Parathyroid adenoma (tissue), 2 donors: ENCODE measurements around the gene ZMYM5.
"Not testable (repeated sequence)": the region's sequence is repeated elsewhere in the genome, so short reads cannot be mapped to it uniquely, and the experiment has no call there.

ENCODE experiments used
- H2AFZ ChIP-seq: fragments of 300-600 bp; sonication (generic); one replicate; pipeline ENCODE4 v1.7.0; 2017; ENCODE audit warnings: antibody characterized with exemption, mild to moderate bottlenecking
- H3K27ac ChIP-seq: fragments of 300-600 bp; sonication (generic); one replicate; pipeline ENCODE4 v1.7.0; 2017
- H3K27me3 ChIP-seq: fragments of 300-600 bp; sonication (generic); one replicate; pipeline ENCODE4 v1.7.0; 2017; ENCODE audit warnings: low read length; ENCODE audit not compliant: control insufficient read depth, insufficient read depth
- H3K36me3 ChIP-seq: fragments of 300-600 bp; sonication (generic); one replicate; pipeline ENCODE4 v1.7.0; 2017; ENCODE audit warnings: low read length; ENCODE audit not compliant: control insufficient read depth, insufficient read depth
- H3K4me1 ChIP-seq: fragments of 300-600 bp; sonication (generic); one replicate; pipeline ENCODE4 v1.7.0; 2017; ENCODE audit warnings: control low read depth
- H3K4me2 ChIP-seq: fragments of 300-600 bp; sonication (generic); one replicate; pipeline ENCODE4 v1.7.0; 2017; ENCODE audit warnings: low read length
- H3K4me3 ChIP-seq: fragments of 300-600 bp; sonication (generic); one replicate; pipeline ENCODE4 v1.7.0; 2017; ENCODE audit warnings: low read depth, low read length
- H3K79me2 ChIP-seq: fragments of 300-600 bp; sonication (generic); one replicate; pipeline ENCODE4 v1.7.0; 2017; ENCODE audit warnings: control low read depth
- H3K9ac ChIP-seq: fragments of 300-600 bp; sonication (generic); one replicate; pipeline ENCODE4 v1.7.0; 2017; ENCODE audit warnings: mild to moderate bottlenecking
- H3K9me3 ChIP-seq: fragments of 300-600 bp; sonication (generic); one replicate; pipeline ENCODE4 v1.7.0; 2017; ENCODE audit warnings: low read length; ENCODE audit not compliant: control insufficient read depth
- TF ChIP-seq, protein P1 (sequence below): fragments of 300-600 bp; sonication (generic); IDR thresholded peaks from one replicate; pipeline ENCODE4 v1.7.0; 2017; ENCODE audit warnings: antibody characterized with exemption, mild to moderate bottlenecking
- donor health status: primary hyperparathyroidism.

Gene ZMYM5

DNA sequence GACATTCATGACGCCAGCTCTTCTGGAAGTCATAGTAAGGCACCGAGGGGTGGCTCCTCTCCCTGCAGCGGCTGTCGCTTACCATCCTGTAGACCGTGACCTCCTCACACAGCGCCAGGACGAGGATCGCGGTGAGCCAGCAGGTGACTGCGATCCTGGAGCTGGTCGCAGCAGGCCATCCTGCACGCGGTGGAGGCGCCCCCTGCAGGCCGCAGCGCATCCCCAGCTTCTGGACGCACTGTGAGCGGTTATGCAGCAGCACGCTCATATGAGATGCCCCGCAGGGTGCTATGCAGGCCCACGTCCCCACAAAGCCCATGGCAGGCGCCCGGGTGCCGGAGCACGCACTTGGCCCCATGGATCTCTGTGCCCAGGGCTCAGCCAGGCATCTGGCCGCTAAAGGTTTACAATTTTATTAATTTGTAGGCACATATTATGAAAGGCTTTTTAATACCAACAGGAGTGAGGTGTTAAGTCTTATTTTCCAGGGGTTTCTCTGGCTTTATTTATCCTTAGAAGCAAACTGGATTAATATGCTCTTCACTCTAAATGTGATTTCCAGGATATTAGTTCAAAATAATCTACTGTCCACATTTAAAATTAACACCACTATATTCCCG is 45.1 kb downstream of the ZMYM5 start:
- H3K27ac ChIP-seq, result no peak overlapping the region
- H3K4me1 ChIP-seq, result no peaks in the 10 kb centered on the region
- H2AFZ ChIP-seq, result no peak overlapping the region
- H3K4me2 ChIP-seq, result no peak overlapping the region
- no peak overlapping the region for H3K4me3 ChIP-seq
- H3K79me2 ChIP-seq, result no peaks in the 10 kb centered on the region
- no peaks in the 10 kb centered on the region for H3K9me3 ChIP-seq
- no peaks in the 10 kb centered on the region for H3K27me3 ChIP-seq
- H3K36me3 ChIP-seq, result no peaks in the 10 kb centered on the region
- TF ChIP-seq, protein P1, sequence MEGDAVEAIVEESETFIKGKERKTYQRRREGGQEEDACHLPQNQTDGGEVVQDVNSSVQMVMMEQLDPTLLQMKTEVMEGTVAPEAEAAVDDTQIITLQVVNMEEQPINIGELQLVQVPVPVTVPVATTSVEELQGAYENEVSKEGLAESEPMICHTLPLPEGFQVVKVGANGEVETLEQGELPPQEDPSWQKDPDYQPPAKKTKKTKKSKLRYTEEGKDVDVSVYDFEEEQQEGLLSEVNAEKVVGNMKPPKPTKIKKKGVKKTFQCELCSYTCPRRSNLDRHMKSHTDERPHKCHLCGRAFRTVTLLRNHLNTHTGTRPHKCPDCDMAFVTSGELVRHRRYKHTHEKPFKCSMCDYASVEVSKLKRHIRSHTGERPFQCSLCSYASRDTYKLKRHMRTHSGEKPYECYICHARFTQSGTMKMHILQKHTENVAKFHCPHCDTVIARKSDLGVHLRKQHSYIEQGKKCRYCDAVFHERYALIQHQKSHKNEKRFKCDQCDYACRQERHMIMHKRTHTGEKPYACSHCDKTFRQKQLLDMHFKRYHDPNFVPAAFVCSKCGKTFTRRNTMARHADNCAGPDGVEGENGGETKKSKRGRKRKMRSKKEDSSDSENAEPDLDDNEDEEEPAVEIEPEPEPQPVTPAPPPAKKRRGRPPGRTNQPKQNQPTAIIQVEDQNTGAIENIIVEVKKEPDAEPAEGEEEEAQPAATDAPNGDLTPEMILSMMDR, result no peak
- no peak overlapping the region for H3K9ac ChIP-seq

DNA sequence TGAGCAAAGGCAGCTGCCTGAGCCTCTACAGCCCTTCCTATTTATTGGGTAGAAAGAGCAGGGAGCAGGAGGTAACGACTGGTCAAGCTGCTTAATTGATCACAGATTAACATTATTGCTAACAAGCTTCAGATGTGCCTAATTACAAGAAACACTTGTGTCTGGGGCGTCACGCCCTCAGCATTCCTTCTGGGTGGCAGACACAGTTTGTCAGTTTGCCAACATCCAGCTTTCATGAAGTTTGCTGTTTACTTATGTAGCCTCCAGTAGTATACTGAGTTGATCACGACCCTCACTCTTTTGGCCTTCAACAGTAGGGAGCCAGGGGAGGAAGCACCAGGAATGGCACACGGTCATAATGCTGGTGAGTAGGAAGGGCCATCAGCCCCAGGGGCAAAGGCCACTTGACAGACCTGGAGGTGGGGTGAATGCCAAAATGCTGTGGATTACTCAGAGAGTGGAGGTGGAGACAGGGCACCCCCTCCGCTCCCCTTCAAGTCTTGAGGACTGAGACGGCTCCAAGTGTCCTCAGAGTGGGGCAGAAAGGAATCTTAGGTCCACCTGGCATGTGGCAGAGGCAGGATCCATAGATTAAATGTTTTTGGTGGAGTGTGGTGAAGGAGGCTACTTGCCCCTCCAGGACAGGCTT is 45.8 kb downstream of the ZMYM5 start:
- H3K36me3 ChIP-seq, result no peaks in the 10 kb centered on the region
- TF ChIP-seq, protein P1, result no peak
- no peaks in the 10 kb centered on the region for H3K4me1 ChIP-seq
- no peaks in the 10 kb centered on the region for H3K79me2 ChIP-seq
- H3K4me3 ChIP-seq, result no peak overlapping the region
- no peak overlapping the region for H3K27ac ChIP-seq
- H3K9ac ChIP-seq, result no peak overlapping the region
- H2AFZ ChIP-seq, result no peak overlapping the region
- no peak overlapping the region for H3K4me2 ChIP-seq
- H3K27me3 ChIP-seq, result no peaks in the 10 kb centered on the region
- H3K9me3 ChIP-seq, result no peaks in the 10 kb centered on the region

GRCh38 chr13:19817106-19817505 is 46.3 kb downstream of the ZMYM5 start:
- TF ChIP-seq, protein P1, result no peak

GRCh38 chr13:19815842-19816241 is 47.6 kb downstream of the ZMYM5 start:
- not testable (repeated sequence) for H3K79me2 ChIP-seq, H3K9ac ChIP-seq, H3K27me3 ChIP-seq, H2AFZ ChIP-seq, H3K27ac ChIP-seq, H3K36me3 ChIP-seq, H3K9me3 ChIP-seq, H3K4me2 ChIP-seq, H3K4me3 ChIP-seq, H3K4me1 ChIP-seq

More at GRCh38 chr13:19817106-19817505, 46.3 kb downstream of the ZMYM5 start:
- Histone ChIP-seq H3K36me3 (no peaks in the 10 kb centered on the region), H2AFZ (no peak overlapping the region), H3K9me3 (no peaks in the 10 kb centered on the region), H3K27ac (no peak overlapping the region), H3K79me2 (no peaks in the 10 kb centered on the region), H3K4me1 (no peaks in the 10 kb centered on the region), H3K27me3 (no peaks in the 10 kb centered on the region), H3K9ac (no peak overlapping the region), H3K4me3 (no peak overlapping the region), H3K4me2 (no peak overlapping the region)

DNA sequence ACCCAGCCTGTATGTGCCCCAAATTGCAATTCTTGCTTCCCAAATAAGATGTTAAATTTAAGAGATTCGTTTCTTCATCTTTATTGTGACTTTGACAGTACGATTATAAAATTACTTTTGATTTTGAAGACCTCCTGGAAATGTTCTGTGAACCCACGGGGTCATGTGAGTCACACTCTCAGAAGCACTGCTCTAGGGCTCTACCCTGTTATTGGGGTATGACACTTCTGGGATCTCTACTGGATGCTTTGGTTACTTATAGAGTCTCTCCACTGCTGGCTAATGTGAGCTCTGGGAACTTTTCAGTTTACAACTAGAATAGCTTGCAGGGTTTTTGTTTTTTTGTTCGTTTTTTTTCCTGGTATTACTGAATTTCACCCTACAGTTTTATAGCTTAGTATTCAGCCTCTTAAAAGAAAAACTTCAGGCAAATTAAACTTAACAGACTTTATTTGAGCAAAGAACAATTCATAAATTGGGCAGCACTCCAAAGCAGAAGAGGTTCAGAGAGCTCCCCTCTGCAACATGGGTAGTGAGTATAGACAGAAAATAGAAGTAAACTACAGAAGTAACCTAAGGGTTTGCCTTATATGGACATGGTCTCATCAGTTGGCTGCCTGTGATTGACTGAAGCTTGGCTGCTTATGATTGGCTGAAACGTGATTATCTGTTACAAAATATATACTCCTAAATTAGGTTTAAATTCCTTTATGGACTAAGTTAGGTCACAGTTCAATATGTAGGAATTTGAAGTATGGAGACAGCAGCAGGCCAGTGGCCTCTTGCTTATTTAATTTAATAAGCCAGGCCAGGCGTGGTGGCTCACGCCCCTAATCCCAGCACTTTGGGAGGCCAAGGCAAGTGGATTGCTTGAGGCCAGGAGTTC is 52.2 kb downstream of the ZMYM5 start:
- Histone ChIP-seq H3K4me3 (no peak overlapping the region), H3K4me2 (no peak overlapping the region), H3K27ac (no peak overlapping the region), H3K9me3 (no peaks in the 10 kb centered on the region), H3K27me3 (no peaks in the 10 kb centered on the region), H3K36me3 (no peaks in the 10 kb centered on the region), H2AFZ (no peak overlapping the region), H3K9ac (no peak overlapping the region), H3K4me1 (no peaks in the 10 kb centered on the region), H3K79me2 (no peaks in the 10 kb centered on the region)
- TF ChIP-seq, protein P1, result no peak
